Measurements from ENCODE around the gene ZKSCAN8.

GRCh38 chr6:28203201-28203600 is 61.5 kb downstream of the ZKSCAN8 start:
- TF ChIP-seq CTCF (IDR thresholded peaks at IDR 0.05) = no peak
- no peak for TF ChIP-seq POLR2A (IDR thresholded peaks at IDR 0.05)
